ENCODE data around the gene DCP1A.

The DCP1A gene

DNA sequence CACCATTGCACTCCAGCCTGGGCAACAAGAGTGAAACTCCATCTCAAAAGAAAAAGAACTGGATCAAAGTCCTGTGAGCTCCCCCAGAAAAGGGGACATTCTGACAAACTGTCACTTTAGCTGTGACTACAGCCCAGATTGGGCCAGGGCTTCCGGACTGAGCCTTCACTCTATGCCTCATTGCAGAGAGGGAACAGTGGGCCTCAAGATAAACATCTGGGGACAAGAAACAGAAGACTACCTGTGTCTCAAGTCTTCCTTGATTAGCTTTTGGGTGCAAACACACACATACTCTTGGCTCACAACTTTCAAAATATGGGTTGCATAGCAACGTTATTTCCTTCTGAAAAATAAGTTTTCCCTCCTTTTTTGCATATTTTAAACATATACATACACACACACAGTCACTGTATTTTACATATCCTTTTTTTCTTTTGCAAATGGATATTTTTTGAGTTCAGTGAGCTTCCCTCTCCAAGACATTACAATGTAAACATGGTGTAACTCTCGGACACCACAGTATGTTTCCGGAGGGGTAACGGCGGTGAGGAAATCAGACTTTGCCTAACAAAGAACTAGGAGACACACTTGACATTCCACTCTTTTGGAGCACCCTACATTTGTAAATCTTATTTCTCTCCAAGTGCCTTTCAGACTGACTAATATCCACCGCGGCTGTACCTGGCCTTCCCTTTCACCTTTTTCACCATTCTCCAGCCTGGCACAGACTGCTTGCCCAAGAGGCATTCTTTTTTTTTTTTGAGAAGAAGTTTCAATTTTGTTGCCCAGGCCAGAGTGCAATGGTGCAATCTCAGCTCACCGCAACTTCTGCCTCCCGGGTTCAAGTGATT, 95.0 kb downstream of the DCP1A start:
- DNase-seq (ENCODE audit: extremely low spot score, insufficient read length, low read depth) (no peak), FAIRE-seq (peak; percentile 55)

DNA sequence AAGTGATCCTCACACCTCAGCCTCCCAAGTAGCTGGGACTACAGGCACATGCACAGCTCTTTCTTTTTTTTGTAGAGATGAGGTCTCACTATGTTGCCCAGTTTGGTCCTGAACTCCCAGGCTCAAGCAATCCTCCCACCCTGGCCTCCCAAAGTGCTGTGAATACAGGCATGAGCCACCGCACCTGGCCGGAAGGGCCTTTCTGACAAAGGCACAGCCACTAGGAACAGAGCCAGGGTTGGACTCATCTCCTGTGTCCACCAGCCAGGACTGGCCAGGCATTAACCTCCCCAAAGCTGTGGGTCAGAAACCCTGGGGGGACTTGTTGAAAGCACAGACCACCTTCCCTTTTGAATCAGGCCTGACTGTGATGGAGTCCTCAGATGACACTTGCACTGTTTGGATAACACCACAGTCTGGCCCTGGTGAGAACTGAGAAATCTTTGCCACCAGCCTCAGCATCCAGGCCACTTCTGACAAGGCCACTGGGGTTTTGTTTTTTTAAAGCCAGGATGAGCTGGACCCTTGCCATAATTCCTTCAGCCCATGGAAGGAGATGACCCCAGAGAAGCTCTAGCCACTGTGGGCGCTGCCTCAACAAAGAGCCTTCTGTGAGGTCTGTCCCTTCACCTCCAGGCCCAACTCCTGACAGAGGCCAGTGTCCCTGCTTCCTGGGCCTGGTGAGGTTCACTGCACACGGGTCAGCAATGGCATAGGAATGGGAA, 96.3 kb downstream of the DCP1A start:
- FAIRE-seq (no peak), DNase-seq (ENCODE audit: extremely low spot score, insufficient read length, low read depth) (no peak)

DNA sequence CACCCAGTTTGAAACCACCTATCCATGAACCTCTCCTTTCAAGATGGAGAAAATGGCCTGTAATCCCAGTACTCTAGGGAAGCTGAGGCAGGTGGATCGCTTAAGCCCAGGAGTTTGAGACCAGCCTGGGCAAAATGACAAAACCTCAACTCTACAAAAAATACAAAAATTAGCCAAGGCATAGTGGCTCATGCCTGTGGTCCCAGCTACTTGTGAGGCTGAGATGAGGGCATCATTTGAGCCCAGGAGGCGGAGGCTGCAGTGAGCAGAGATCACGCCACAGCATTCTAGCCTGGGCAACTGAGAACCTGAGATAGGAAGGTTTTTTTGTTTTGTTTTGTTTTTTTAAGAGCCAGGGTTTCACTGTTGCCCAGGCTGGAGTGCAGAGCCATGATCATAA, 96.9 kb downstream of the DCP1A start:
- DNase-seq (ENCODE audit: extremely low spot score, insufficient read length, low read depth) (no peak), FAIRE-seq (no peak)

DNA sequence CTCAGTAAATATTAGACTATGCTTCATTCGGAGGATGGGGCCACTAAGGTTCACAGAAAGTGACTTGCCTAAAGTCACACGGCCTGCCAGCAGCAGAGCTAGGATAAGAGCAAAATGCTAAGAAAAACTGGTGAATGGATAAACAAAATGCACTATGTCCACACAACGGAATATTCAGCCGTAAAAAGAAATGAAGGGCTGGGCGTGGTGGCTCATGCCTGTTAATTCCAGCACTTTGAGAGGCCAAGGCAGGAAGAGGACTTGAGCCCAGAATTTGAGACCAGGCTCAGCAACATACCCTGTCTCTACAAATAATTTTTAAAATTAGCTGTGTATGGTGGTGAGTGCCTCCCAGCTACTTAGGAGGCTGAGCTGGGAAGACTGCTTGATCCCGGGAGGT, 99.2 kb downstream of the DCP1A start:
- DNase-seq (ENCODE audit: extremely low spot score, insufficient read length, low read depth) = no peak
- FAIRE-seq = no peak

DNA sequence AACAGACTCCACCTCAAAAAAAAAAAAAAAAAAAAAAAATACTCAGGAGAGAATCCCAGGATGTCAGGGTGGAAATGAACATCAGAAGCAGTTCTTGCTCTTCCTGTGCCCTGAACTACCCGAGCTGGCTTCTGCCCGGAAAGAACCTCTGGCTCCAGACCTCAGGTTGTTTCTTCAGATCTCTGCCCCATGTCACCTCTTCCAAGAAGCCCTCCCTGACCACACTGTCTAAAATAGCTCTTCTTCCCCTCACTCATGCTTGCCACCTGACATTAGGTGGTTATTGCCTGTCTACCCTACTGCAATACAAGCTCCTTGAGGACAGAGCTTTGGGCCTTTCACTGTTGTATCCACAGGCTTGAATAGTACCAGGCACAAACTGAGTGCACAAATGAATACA, 99.7 kb downstream of the DCP1A start:
- DNase-seq (ENCODE audit: extremely low spot score, insufficient read length, low read depth) (no peak), FAIRE-seq (no peak)

DNA sequence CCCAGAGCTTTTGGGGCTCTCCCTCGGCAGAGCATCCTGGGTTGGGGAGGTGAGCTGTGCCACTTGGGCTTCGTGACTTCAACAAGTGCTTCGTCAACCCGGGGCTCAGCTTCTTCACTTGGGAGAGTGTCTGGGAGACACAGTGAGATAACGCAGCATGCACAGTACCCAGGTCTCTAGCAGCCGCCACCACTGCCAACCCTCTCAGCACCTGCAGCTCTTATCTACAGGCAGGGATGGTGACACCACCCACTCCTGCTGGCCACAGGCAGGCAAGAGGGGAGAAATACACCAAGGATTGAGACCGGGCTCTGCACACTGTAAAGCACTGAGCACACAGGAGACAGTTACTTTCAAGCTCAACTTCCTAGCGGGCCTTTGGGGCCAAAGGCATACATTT, 103.1 kb downstream of the DCP1A start:
- FAIRE-seq = no peak

DNA sequence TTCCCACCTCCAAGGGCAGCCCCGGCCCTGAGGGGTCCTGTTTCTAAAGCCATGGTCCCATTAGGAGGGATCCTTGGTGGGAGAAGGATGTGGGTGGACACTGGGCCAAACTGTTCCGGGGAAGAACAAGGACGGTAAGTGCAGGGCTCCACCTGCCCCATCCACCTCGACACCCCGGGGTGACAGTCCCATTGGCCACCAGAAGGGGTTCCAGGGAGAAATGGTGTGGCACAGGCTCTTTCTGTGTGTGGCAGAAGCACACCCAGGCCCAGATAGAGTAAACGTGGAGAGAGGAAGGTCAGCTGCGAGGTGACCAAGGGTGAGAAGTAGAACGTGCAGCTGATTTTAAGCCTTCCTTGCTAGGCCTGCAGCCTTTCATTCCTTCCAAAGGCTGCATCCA, 103.6 kb downstream of the DCP1A start:
- DNase-seq (ENCODE audit: extremely low spot score, insufficient read length, low read depth) (no peak), FAIRE-seq (no peak)

More for the DNA sequence above, 103.1 kb downstream of the DCP1A start:
- DNase-seq (ENCODE audit: extremely low spot score, insufficient read length, low read depth) = no peak

DNA sequence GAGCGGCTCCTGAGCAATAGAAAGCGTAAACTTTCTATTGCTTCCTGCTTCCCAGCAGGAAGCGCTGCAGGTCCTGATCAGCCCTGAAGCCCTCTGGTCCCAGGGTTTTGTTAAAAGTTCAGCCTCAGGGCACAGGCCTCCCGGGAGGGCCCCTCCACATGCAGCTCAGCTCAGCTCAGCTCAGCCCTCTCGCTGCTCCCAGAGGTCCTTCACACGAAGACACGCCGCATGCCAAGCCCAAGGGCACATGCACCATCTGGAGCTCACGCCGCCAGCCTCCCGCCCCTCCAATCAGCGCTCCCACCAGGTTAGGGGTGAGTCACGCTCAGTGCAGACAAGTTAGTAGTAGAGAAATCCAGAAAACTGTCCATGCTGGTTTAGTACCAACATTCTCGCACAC, 104.2 kb downstream of the DCP1A start:
- no peak for DNase-seq (ENCODE audit: extremely low spot score, insufficient read length, low read depth)
- FAIRE-seq = no peak

DNA sequence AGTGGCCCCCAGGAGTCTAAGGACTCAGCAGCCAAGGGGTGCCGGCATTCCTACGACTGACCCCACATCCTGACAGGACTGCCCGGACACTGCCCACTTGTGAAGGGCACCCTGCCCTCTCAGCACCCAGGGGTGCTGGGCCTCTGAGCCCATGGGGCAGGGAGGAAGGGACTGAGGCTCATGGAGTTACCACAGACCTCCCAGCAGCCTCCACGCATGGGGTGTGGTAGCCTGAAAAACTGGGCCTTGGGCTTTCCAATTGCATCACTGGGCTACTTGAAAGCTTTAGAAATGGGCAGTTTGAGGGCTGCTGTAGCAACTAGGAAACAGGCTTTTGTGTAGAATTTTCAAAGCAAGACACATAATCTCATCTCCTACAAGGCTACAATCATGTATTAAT, 104.7 kb downstream of the DCP1A start:
- no peak for FAIRE-seq

DNA sequence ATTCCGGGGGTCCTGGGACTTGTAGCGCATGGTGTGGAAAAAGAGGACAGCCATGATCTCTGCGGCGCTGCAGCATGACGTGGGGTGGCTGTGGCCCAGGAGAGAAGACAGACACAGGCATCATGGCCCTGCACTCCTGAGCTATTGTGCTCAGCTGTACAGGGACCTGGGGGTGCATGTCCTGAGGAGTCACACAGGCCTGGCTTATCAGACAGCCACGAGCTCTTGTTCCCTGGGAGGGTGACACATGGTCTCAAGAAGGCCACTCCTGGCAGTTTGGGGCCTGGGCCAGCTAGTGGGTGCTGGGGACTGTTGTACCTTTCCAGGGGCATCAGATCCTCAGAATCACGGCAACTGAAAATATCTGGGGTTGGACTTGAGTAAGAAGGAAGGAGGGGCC, 105.2 kb downstream of the DCP1A start:
- FAIRE-seq (no peak), DNase-seq (ENCODE audit: extremely low spot score, insufficient read length, low read depth) (no peak)

More for the DNA sequence above, 104.7 kb downstream of the DCP1A start:
- no peak for DNase-seq (ENCODE audit: extremely low spot score, insufficient read length, low read depth)

DNA sequence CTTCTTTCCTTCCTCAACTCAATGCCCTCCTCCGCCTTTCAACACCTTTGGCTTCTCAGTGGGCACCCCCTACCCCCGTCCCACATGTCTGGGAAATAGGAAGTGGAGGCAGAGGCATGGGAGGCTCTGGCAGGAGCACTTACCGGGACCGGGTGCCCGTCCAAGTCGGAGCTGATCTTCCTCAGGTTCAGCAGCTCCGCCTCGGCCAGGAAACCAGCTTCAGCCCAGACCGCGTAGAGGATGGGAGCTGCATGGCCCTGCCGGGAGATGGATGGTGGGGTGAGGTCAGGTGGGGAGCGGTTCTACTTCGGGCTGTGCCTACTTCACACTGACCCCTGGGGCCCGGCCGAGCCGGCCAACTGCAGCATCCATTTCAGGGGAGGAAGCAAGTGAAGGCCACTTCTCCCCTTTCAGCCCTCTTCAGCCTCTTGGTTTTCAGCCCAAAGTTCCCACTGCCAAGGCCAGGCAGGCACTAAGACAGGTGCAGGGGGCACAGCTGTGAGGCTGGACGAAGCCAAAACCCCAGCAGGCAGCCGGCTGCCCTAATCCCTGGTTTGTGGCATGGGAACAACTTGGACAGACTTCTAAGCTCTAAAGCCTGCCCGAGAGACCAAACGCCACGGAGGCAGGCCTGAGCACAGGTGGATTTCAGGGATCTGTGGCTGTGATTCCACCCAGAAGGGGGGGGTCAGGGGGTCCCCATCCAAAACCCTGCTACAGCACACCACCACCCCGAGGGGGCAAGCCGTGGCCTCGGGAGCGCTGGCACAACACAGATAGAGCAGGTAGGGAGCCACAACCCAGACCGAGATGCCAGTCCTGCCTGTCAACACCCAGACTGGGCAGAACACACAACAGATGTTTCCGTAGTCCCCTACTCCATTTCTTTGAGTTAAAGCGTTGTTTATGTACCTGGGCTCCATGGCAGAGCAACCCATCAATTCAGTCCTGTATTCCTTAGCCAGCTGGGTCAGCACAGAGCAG, 106.1 kb downstream of the DCP1A start:
- no peak for FAIRE-seq

DNA sequence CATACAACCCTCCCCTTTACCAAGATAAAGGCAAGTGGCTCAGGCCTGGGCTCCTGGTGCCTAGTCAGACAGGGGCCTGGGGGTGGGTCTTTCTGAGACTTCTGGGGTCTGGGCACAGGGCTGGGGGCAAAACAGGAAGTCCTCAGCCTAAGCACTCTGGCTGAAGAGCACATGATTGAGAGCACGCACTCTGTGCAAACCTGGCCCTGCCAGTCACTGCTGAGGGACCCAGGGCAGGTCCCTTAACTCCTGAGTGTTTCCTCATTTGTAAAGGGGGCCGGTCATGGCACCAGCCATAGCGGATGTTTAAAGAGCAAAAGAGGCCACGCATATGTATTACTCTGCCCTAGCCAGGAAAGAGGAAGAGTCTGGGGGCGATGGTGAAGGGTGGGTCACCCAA, 107.5 kb downstream of the DCP1A start:
- FAIRE-seq (no peak), DNase-seq (ENCODE audit: extremely low spot score, insufficient read length, low read depth) (no peak)

More for the DNA sequence above, 106.1 kb downstream of the DCP1A start:
- no peak for DNase-seq (ENCODE audit: extremely low spot score, insufficient read length, low read depth)

DNA sequence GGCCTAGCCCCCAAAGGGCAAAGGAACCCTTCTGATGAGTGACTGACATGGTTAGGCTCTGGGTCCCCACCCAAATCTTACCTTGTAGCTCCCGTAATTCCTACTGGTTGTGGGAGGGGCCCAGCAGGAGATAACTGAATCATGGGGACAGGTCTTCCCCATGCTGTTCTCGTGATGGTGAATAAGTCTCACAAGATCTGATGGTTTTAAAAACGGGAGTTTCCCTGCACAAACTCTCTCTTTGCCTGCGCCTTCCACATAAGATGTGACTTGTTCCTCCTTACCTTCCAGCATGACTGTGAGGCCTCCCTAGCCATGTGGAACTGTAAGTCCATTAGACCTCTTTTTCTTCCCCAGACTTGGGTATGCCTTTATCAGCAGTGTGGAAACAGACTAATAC, 108.5 kb downstream of the DCP1A start:
- FAIRE-seq (no peak), DNase-seq (ENCODE audit: extremely low spot score, insufficient read length, low read depth) (no peak)

DNA sequence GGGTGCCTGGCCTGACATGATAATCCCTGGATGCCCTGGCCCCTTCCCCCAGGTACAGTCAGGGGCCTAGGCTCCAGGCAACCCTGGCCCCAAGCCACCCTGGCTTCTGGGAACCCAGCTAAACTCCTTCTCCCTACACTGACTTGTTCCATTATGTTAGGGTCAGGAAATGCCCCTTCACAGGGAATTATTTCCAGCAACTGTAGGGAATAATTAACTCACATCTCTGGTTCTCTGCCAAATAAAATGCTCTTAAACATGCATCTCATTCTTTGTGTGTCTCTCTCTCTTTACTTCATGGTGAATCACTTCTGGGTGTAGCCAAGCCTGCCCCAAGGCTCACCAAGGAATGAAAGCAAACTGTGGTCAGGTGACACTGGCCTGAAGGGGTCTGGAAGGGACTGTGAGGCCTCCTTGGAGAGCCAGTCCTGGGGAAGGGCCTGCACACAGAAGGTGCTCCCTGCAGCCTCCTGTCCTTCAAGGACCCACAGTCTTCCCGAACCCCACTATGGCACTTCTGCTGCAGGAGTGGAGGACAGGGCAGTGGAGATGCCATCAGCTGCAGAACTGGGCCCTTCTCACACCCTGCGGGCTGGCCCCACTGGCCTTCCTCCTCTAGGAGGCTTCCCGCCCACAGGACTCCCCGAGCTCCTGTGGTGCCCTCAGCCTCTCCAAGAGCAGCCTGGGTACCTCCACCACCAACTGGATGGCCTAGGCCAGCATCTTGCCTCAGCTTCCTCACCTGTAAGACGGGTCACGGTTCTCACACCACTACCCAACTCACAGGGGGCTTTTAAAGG, 109.1 kb downstream of the DCP1A start:
- FAIRE-seq (no peak), DNase-seq (ENCODE audit: extremely low spot score, insufficient read length, low read depth) (no peak)

DNA sequence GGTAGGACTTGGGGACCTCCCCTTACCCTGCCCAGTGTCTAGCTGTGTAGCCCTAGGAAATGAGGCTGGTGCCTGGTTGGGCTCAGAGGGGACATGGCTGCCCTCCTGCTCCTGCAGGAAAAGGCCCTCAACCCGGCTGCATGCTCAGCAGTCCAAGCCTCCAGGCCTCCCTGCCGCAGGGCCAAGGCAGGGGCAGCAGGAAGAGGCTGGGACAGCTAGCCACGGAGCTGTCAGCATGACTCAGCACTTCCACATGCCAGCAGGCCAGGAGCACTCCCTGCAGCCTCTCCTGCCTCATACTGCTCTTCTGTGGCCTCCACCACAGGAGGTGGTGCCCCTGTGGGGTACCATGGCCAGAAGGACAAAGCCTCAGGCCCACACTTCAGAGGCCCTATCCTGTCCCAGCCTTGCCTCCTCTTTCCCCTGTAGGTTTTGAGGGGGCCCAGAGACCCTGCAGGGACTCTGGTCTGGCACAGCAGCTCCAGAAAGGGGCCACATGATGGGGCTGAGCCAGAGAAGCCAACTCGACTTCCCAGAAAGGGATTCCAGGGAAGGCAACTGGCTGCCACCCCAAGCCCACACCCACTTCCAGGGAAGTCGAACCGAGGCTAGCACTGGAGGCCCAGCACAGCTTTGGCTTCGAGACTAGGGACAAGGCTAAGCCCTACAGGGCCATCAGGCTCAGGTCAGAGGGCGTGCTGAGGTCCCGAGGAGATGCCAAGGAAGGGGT, 111.1 kb downstream of the DCP1A start:
- DNase-seq (ENCODE audit: extremely low spot score, insufficient read length, low read depth) (no peak), FAIRE-seq (no peak)

DNA sequence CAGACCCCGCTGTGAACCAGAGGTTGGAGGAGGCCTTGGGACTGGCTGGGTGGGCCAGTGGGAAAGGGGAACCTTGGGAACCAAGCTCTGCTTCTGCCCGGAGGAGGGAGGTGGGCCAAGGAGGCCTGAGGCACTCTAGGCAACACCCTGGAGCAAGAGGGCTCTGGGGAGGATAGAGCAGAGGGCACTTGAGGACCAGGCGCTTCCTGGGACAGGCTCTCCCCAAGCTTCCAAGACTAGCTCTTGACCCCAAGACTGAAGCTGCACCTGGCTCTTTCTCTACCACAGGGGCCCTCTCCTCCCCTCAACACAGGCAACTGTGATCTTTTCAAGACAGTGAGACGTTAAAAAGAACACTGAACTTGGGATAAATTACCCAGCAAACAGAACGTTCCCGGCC, 111.8 kb downstream of the DCP1A start:
- FAIRE-seq (no peak), DNase-seq (ENCODE audit: extremely low spot score, insufficient read length, low read depth) (no peak)

DNA sequence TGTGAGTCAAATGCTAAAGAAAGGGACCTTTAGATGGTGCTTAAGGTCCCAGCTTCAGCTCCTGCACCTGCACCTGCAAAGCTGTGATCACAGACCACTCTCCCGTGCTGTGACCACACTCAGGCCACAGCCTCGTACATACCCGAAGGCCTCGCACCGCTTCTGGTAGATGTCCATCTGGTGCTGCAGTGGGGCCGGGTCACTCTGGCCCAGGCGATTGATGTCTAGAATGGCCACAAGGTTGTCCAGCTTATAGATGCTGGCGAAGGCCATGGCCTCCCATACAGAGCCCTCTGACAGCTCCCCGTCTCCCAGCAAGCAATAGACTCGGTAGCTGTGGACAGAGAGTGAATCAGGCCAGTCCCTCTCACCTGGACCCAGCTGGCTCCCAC, 112.5 kb downstream of the DCP1A start:
- FAIRE-seq (no peak), DNase-seq (ENCODE audit: extremely low spot score, insufficient read length, low read depth) (no peak)

DNA sequence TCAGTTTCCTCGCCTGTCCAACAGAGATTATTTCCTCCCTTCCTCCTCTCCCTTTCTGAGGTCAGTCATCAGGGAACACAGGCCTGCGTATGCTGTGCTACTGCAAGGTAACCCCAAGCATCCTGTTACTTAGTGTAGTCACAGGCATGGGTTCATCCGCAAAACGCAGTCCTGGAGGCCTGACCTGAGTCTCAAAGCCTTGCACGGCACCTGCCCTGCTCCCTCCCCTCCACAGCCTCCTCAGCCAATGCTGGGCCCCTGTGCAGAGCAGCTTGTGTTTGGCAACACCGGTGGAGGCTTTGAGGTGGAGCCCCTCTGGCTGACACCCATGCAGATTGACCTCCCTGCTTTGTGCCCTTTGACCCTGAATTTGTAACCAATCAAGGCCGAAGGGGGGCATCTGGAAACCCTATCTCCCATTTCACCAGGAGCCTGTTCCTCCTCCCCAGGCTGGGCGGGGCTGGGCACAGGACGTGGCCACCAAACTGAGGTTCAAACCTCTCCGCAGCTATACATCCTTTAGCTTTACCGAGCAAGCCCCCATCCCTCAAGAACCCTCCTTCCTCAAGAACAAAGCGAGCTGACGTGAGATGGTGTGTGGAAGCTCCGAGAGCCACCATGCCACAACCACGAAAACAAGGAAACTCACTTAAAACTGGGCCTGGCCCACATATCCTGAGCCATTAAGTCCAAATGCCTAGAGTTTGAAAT, 113.1 kb downstream of the DCP1A start:
- FAIRE-seq (no peak), DNase-seq (ENCODE audit: extremely low spot score, insufficient read length, low read depth) (no peak)
